HG02642 (cell line): ENCODE measurements around the gene GRHPR.
A peak's percentile ranks its signal among the peaks of the same experiment; 100 is the strongest.
"Not testable (repeated sequence)": the region's sequence is repeated elsewhere in the genome, so short reads cannot be mapped to it uniquely, and the experiment has no call there.

Experiments
- ATAC-seq: cut with Tn5 transposase; IDR thresholded peaks from one replicate; pipeline ENCODE4 v1.9.1; 2021; ENCODE audit warnings: mild to moderate bottlenecking; ENCODE audit not compliant: unreplicated experiment, poor library complexity

GRHPR gene

DNA sequence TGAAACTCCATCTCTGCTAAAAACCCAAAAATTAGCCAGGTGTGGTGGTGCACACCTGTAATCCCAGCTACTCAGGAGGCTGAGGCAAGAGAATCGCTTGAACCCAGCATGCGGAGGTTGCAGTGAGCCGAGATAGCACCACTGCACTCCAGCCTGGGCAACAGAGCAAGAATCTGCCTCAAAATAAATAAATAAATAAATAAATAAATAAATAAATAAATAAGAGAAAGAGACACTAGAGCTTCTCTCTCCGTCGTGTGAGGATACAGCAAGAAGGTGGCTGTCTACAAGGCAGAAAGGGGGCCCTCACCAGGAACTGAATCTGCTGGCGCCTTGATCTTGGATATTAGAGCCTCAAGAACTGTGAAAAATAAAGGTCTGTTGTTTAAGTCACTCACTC lies 51.5 kb downstream of the GRHPR start:
- ATAC-seq = not testable (repeated sequence)

GRCh38 chr9:37474438-37474837 lies 51.9 kb downstream of the GRHPR start:
- no peak for ATAC-seq

GRCh38 chr9:37476930-37477329 lies 54.4 kb downstream of the GRHPR start:
- ATAC-seq = no peak

GRCh38 chr9:37477443-37477842 lies 54.9 kb downstream of the GRHPR start:
- ATAC-seq = not testable (repeated sequence)

GRCh38 chr9:37477987-37478619 lies 55.6 kb downstream of the GRHPR start:
- not testable (repeated sequence) for ATAC-seq

DNA sequence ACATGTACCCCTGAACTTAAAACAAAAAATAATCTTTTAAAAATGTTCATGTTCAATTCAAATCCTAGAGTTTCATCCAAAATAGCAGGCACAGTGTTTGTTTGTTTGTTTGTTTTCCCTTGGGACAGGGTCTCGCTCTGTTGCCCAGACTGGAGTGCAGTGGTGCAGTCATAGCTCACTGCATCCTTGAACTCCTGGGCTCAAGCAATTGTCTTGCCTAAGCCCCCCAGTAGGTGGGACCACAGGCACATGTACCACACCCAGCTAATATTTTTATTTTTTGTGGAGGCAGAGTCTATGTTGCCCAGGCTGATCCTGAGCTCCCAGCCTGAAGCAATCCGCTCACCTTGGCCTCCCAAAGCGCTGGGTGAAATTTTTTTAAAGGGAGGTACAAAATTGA lies 58.3 kb downstream of the GRHPR start:
- no peak for ATAC-seq

- peak; percentile 97 for ATAC-seq
Observed at GRCh38 chr9:37485389-37486255, 63.1 kb downstream of the GRHPR start, which contains the start of gene POLR1E. POLR1E (plus strand) TSS chr9:37485948; CDS start chr9:37486048, 100 bp downstream.

GRCh38 chr9:37486256-37486615 lies 63.7 kb downstream of the GRHPR start:
- no peak for ATAC-seq
